GM19467 (cell line): ENCODE data around the gene FBXO33.
"Not testable (repeated sequence)": the region's sequence is repeated elsewhere in the genome, so short reads cannot be mapped to it uniquely, and the experiment has no call there.

Experiments
- ATAC-seq: cut with Tn5 transposase; IDR thresholded peaks from one replicate; pipeline ENCODE4 v1.9.1; 2021; ENCODE audit warnings: mild to moderate bottlenecking, moderate library complexity; ENCODE audit not compliant: unreplicated experiment

The FBXO33 gene

GRCh38 chr14:39374851-39375250, 57.4 kb downstream of the FBXO33 start:
- no peak for ATAC-seq

- no peak for ATAC-seq
These were observed 59.6 kb downstream of the FBXO33 start for GRCh38 chr14:39372656-39373055.

- ATAC-seq = no peak
These were observed 61.8 kb downstream of the FBXO33 start for GRCh38 chr14:39370415-39370814.

GRCh38 chr14:39369029-39369428, 63.2 kb downstream of the FBXO33 start:
- ATAC-seq = no peak

GRCh38 chr14:39368261-39368959, 63.8 kb downstream of the FBXO33 start:
- ATAC-seq = no peak

- no peak for ATAC-seq
These were observed 64.9 kb downstream of the FBXO33 start for GRCh38 chr14:39367387-39367751.

- no peak for ATAC-seq
These were observed 65.5 kb downstream of the FBXO33 start for GRCh38 chr14:39366460-39367386.

GRCh38 chr14:39365354-39365753, 66.9 kb downstream of the FBXO33 start:
- no peak for ATAC-seq

GRCh38 chr14:39364509-39364908, 67.7 kb downstream of the FBXO33 start:
- no peak for ATAC-seq

- not testable (repeated sequence) for ATAC-seq
These were observed 70.7 kb downstream of the FBXO33 start for GRCh38 chr14:39361556-39361955.

- ATAC-seq = no peak
These were observed 71.9 kb downstream of the FBXO33 start for GRCh38 chr14:39360316-39360715.

- not testable (repeated sequence) for ATAC-seq
These were observed 73.2 kb downstream of the FBXO33 start for GRCh38 chr14:39359069-39359468.

- ATAC-seq = no peak
These were observed 80.5 kb downstream of the FBXO33 start for GRCh38 chr14:39351708-39352107.

- no peak for ATAC-seq
These were observed 81.4 kb downstream of the FBXO33 start for GRCh38 chr14:39350866-39351265.
